Adrenal gland (tissue), 12 donors: Measurements from ENCODE around the gene VEPH1. TPM values are rescaled to one million over a fixed set of nuclear protein-coding genes. Genes with fewer than 3 reads are reported as not detected.

ENCODE experiments used
- DNase-seq, 7 donors: peaks; one replicate each; pipeline ENCODE4 v3.0.0-alpha.2; 2019 to 2020
- H3K27ac ChIP-seq, 5 donors: fragments of 200-600 bp; sonication (generic) in 4 of 5; 1 replicate in 3 of 5; 2 replicates in 2 of 5; pipeline versions ENCODE4 v1.5.1 to v1.8.0; 2016 to 2020; ENCODE audit warnings: mild to moderate bottlenecking in 1 of 5
- H3K27me3 ChIP-seq: fragments of 200-600 bp; 2 replicates; pipeline ENCODE4 v1.8.0; 2021
- H3K36me3 ChIP-seq, 2 donors: fragments of 200-600 bp; replicated peaks in 1 of 2; 1 replicate in 1 of 2; 2 replicates in 1 of 2; pipeline versions ENCODE4 v1.5.1 to v1.8.0; 2018 to 2022
- H3K4me1 ChIP-seq, 2 donors: fragments of 200-600 bp; replicated peaks in 1 of 2; 1 replicate in 1 of 2; 2 replicates in 1 of 2; pipeline versions ENCODE4 v1.5.1 to v1.8.0; 2018 to 2021
- H3K4me3 ChIP-seq, 4 donors: fragments of 200-600 bp; sonication (generic) in 3 of 4; one replicate each; pipeline ENCODE4 v1.5.1; 2016 to 2018
- H3K9me3 ChIP-seq, 3 donors: fragments of 200-600 bp; sonication (generic) in 1 of 3; replicated peaks in 1 of 3; 1 replicate in 2 of 3; 2 replicates in 1 of 3; pipeline versions ENCODE4 v1.5.1 to v1.8.0; 2016 to 2021
- CTCF ChIP-seq, 6 experiments: fragments of 450-650 bp in 4 of 6; fragments of 200-600 bp in 2 of 6; sonication (generic) in 1 of 6; IDR thresholded peaks; 1 replicate in 5 of 6; 2 replicates in 1 of 6; pipeline versions ENCODE4 v1.5.1 to v1.8.0; 2016 to 2021; ENCODE audit warnings: antibody characterized with exemption in 6 of 6, mild to moderate bottlenecking in 2 of 6, moderate library complexity in 1 of 6
- POLR2A ChIP-seq, 2 donors: fragments of 450-650 bp; IDR thresholded peaks; one replicate each; pipeline ENCODE4 v1.6.1; 2017; ENCODE audit warnings: antibody characterized with exemption in 2 of 2, mild to moderate bottlenecking in 2 of 2, moderate library complexity in 1 of 2
- WGBS, 4 donors: extraction: QIAGEN DNeasy Blood & Tissue Kit in 2 of 4; methylation state at CpG; one replicate each; pipeline versions ENCODE4 v1.1.5 to v1.1.7; 2013 to 2017; 5-methylcytosine and 5-hydroxymethylcytosine counted together
- intact Hi-C, 2 donors: fragments of 100-400 bp; cut with DNase I; formaldehyde crosslinking; loops; one replicate each; pipeline versions ENCODE4 v1.14.1 to v1.15.0; 2022 to 2023
- polyA plus RNA-seq, 3 donors: library from polyadenylated mRNA; stranded (reverse); fragments of 200-250 nt in 2 of 3; fragments of 350-450 nt in 1 of 3; fragmentation: Illumina TruSeq in 1 of 3; extraction: RNeasy Lipid Tissue Mini Kit (QIAGEN cat#74804) in 1 of 3; gene quantifications; one replicate each; pipeline ENCODE4 v1.2.3, GENCODE V29; 2013 to 2014
- total RNA-seq, 9 donors: library from RNA; depleted of rRNA in 4 of 9; stranded (reverse); fragments of >200 nt in 4 of 9; fragments of 120-200 nt in 1 of 9; fragmentation: NEBNext Ultra II Directional in 1 of 9; extraction: Animal tissue kit (Norgen Biotek cat#: 25700) in 1 of 9; gene quantifications; one replicate each; pipeline versions ENCODE4 v1.1.0 to v1.2.4, GENCODE V29; 2013 to 2023
- donor health status: healthy with polysubstance abuse.
- donor health status: Bipolar disorder and iron deficiency.
- donor health status: DM: yes; HTN: yes; CAD: no.
- donor health status: DM: no; HTN: no; CAD: no.
- donor health status: DM: no; HTN: no; CAD: no.
- donor health status: DM: yes; HTN: yes; CAD: no.

Gene VEPH1
- total and polyA plus RNA-seq, 12 donors = 16.0 to 124 (median 55.2) TPM

- Histone ChIP-seq H3K4me3 (no peak overlapping the region), H3K4me1 (no peaks in the 10 kb centered on the region), H3K9me3 (no peaks in the 10 kb centered on the region), H3K36me3 (no peaks in the 10 kb centered on the region), H3K27me3 (no peaks in the 10 kb centered on the region), H3K27ac (no peak overlapping the region)
- no peak for DNase-seq
- WGBS, 4 donors = 63 to 69% (median 65%) methylated on average over 2 of the region's 2 CpGs
- TF ChIP-seq POLR2A (IDR thresholded peaks at IDR 0.05) = no peak
- TF ChIP-seq CTCF (IDR thresholded peaks at IDR 0.05) = no peak
- intact Hi-C loops = no loop called here
Observed at GRCh38 chr3:157405457-157405856, 97.8 kb downstream of the VEPH1 start.

- WGBS, 4 donors = 18 to 93% (median 43%) methylated on average over 1 of the region's 1 CpG
- Histone ChIP-seq H3K4me3 (no peak overlapping the region), H3K36me3 (no peaks in the 10 kb centered on the region), H3K27me3 (no peaks in the 10 kb centered on the region), H3K9me3 (no peaks in the 10 kb centered on the region), H3K4me1 (no peaks in the 10 kb centered on the region), H3K27ac (no peak overlapping the region)
- intact Hi-C loops = no loop called here
- DNase-seq = no peak
- TF ChIP-seq CTCF (IDR thresholded peaks at IDR 0.05) = no peak
- TF ChIP-seq POLR2A (IDR thresholded peaks at IDR 0.05) = no peak
Observed at GRCh38 chr3:157404381-157404780, 98.8 kb downstream of the VEPH1 start.

GRCh38 chr3:157398598-157398997, 104.6 kb downstream of the VEPH1 start:
- no peaks in the 10 kb centered on the region for H3K36me3 ChIP-seq
- WGBS, 4 donors = 94 to 100% (median 97%) methylated on average over 3 of the region's 3 CpGs
- no peaks in the 10 kb centered on the region for H3K4me1 ChIP-seq
- no peak for DNase-seq
- TF ChIP-seq CTCF (IDR thresholded peaks at IDR 0.05) (no peak), POLR2A (IDR thresholded peaks at IDR 0.05) (no peak)
- H3K27me3 ChIP-seq = no peaks in the 10 kb centered on the region
- H3K4me3 ChIP-seq = no peak overlapping the region
- H3K9me3 ChIP-seq = no peaks in the 10 kb centered on the region
- no peak overlapping the region for H3K27ac ChIP-seq
- intact Hi-C loops = no loop called here

- intact Hi-C loops = no loop called here
- no peak overlapping the region for H3K27ac ChIP-seq
- H3K9me3 ChIP-seq = no peaks in the 10 kb centered on the region
- H3K36me3 ChIP-seq = no peaks in the 10 kb centered on the region
- H3K27me3 ChIP-seq = no peaks in the 10 kb centered on the region
- TF ChIP-seq CTCF (IDR thresholded peaks at IDR 0.05) (no peak), POLR2A (IDR thresholded peaks at IDR 0.05) (no peak)
- no peaks in the 10 kb centered on the region for H3K4me1 ChIP-seq
- DNase-seq = no peak
- 50 to 80% (median 61%) methylated on average over 1 of the region's 1 CpG for WGBS, 4 donors
- no peak overlapping the region for H3K4me3 ChIP-seq
Observed at GRCh38 chr3:157394411-157394810, 108.8 kb downstream of the VEPH1 start.
